Activated naive CD4-positive, alpha-beta T cell treated with anti-CD3 and anti-CD28 coated beads, Interleukin-2, amount 50 U/mL, for 72 hours (primary cell): Measurements from ENCODE around the gene FRMD4B. TPM values are rescaled to one million over a fixed set of nuclear protein-coding genes. Genes with fewer than 3 reads are reported as not detected.
"Not testable (repeated sequence)": the region's sequence is repeated elsewhere in the genome, so short reads cannot be mapped to it uniquely, and the experiment has no call there.

Source experiments
- ATAC-seq, 2 donors: fragments of 150-1000 bp; cut with Tn5 transposase; 2 replicates each; pipeline ENCODE4 v1.10.0; 2021; ENCODE audit warnings: mild to moderate bottlenecking in 2 of 2, moderate library complexity in 2 of 2
- DNase-seq, 2 donors: peaks; one replicate each; pipeline ENCODE4 v3.0.0; 2021 to 2022; ENCODE audit warnings: low spot score in 2 of 2
- H3K27ac Mint-ChIP-seq, 2 donors: one replicate each; pipeline ENCODE4 v1.8.0; 2022; ENCODE audit warnings: mild to moderate bottlenecking in 2 of 2, mixed read lengths in 2 of 2
- H3K36me3 Mint-ChIP-seq, 2 donors: one replicate each; pipeline ENCODE4 v1.8.0; 2022; ENCODE audit warnings: mixed read lengths in 2 of 2
- H3K9me3 Mint-ChIP-seq, 2 donors: one replicate each; pipeline ENCODE4 v1.8.0; 2022; ENCODE audit warnings: mixed read lengths in 2 of 2
- total RNA-seq, 2 donors: library from RNA; stranded (reverse); gene quantifications; one replicate each; pipeline ENCODE4 v1.2.3, GENCODE V29; 2022

FRMD4B gene
- total RNA-seq, 2 donors from 2014 or later, result 1.7 to 34.5 TPM

DNA sequence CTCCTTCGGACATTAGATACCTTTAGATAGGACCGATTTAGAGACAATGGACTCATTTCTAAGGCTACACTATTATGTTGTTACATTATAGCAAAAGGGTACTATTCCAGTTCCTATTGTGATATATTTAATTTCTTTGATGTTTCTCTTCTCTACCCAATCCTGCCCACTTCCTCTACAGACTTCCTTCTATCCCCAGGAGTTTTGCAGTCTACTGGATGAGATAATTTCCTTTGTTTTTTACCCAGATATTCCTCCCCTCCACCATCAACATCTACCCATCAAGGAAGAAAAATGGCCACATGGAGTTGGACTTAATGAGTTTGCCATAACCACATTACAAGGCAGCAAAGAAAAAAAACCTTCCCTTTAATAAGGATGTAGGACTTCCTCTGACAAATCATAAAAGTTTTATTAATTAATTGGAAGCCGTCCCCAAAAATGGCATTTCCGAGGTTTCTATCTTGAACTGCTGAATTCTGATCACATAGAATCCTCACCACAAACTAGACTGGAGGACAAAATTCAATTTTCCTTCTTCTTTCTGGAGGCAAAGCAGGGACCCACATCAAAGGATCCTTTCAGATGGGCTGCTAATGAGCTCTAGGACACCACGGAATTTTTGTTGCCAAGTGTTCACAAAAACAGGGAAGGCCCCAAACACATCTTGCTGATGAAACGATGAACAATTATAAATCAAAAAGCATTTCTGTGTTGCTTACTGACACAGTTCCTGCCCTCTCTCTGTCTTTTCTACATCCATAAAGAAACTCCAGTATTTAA lies 33.4 kb downstream of the FRMD4B start:
- ATAC-seq (no peak), DNase-seq (no peak)
- H3K9me3 Mint-ChIP-seq, result no peaks in the 10 kb centered on the region
- H3K36me3 Mint-ChIP-seq, result no peaks in the 10 kb centered on the region
- no peak overlapping the region for H3K27ac Mint-ChIP-seq

DNA sequence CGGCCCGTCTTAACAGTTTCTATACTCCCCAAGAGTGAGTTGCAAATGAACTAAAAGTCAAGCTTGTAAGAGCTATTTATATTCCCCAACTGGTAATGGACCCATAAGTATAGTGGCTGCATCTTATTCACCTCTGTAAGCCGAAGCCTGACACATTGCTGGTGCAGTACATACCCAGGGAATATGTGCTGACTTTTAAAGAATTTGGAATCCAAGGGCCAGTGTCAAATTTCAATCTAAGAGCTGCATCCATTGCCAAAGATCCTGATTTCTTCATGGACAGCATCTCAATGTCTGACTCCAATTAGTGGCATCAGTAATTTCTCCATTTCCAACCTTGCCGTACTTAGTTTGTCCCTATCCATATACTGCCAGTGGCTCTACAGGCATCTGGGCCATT lies 42.0 kb downstream of the FRMD4B start:
- DNase-seq (no peak), ATAC-seq (no peak)
- Mint-ChIP-seq H3K27ac (no peak overlapping the region), H3K36me3 (peaks cover 0 to 14% of the 10 kb centered on the region in 2 donors), H3K9me3 (peaks cover 4 to 5% of the 10 kb centered on the region in 2 donors)

DNA sequence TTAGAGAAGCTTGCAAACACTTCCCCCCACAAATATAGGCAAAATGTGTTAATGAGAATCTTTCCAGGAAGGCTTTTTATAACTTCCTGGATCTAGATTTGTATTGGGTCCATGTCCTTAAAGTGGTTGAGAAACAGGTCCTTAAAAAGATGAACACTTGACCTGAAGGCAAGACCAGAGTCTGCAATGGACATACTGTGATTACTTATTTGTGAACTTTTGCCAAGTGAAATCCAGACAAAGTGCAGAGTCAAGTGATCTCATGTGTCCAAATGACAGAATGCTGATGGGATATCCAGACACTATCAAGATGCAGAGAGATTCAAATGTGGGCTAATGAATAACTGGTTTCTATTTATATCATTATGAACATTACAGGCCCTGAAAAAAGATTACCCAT lies 43.8 kb downstream of the FRMD4B start:
- Mint-ChIP-seq H3K36me3 (peaks cover 0 to 14% of the 10 kb centered on the region in 2 donors), H3K9me3 (peaks cover 4 to 5% of the 10 kb centered on the region in 2 donors), H3K27ac (no peak overlapping the region)
- no peak for DNase-seq
- ATAC-seq, result no peak

DNA sequence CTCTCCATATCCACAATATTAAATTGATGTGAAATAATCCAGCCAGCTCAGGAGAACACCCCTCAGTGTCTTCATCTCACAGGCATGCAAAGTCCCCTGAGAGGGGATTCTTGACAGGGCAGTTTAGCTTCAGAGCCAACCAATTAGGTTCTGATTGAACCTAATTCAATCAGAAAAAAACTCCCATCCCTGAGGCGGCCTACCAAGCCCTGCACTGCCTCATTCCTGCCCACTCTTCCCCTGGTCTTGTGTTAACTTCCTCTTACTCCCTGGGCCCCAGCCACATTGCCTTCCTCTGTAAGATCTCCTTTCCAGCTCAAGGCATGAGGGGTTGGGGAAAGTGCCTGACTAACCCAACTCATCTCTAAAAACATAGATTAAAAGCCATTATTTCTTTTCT lies 46.1 kb downstream of the FRMD4B start:
- Mint-ChIP-seq H3K36me3 (peaks cover 0 to 3% of the 10 kb centered on the region in 2 donors), H3K27ac (no peak overlapping the region), H3K9me3 (no peaks in the 10 kb centered on the region)
- DNase-seq, result no peak
- ATAC-seq, result no peak

DNA sequence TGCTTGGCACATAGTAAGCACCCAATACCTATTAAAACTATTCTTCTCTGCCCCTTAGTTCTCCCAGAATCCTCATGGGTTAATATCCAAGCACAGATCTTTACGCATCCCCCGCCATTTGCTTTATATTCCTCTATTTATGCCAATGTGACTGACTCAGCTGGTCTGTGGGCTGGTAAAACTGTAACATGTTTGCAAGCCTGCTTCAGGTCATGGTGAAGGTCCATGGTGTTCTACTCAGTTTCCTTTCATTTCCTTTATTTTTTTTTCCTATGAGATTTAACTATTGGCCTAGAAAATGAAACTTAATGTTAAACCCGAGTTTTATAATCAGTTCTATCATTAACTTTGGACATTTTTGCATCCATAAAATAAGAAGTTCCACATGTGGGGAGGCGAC lies 47.0 kb downstream of the FRMD4B start:
- H3K36me3 Mint-ChIP-seq, result no peaks in the 10 kb centered on the region
- no peaks in the 10 kb centered on the region for H3K9me3 Mint-ChIP-seq
- no peak overlapping the region for H3K27ac Mint-ChIP-seq
- no peak for ATAC-seq
- DNase-seq, result no peak

DNA sequence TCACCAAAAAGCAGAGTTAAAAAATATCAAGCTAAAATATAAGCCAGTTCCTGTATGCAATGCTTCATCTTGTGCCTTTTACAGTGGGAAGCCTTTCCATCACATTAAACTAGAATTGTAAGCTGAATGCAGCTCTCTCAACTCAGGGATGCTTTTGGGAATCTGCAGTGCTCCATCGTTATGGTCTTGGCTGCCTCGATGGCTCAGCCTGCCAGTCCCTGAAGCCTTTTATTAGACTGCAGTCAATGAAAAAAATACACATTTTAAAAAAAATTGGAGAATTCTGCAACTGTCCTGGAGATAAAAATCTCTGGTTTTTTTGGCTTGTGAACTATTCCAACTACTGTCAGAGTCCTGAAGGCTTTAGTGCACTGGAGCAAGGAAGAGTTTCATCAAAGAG lies 53.0 kb downstream of the FRMD4B start:
- Mint-ChIP-seq H3K27ac (no peak overlapping the region), H3K36me3 (peaks cover 0 to 9% of the 10 kb centered on the region in 2 donors), H3K9me3 (peaks cover 0 to 9% of the 10 kb centered on the region in 2 donors)
- ATAC-seq (no peak), DNase-seq (no peak)

DNA sequence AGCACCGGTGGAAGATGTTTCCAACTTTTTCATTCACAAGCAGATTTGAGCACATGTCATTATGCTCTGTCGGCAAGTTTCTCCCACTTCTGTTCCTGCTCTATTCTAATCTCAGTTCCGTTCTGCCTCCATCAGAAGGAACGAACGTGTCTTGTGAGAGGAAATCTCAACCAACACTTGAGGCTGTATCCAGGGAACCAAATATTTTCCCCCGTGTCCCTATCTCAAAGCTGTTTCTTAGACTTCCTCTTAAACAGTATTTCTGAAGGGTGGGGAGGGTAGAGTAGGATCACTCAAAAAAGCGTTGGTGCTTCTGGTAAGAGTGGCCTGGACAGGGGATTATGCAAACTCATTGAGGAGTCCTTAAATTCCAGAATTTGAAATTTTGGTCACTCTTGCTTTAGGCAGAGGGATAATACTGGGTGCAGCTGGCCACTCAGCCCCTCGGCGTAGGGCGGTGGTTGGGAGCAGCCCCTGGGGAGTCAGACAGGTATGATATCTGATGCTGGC lies 54.9 kb downstream of the FRMD4B start:
- H3K36me3 Mint-ChIP-seq, result peaks cover 0 to 9% of the 10 kb centered on the region in 2 donors
- H3K27ac Mint-ChIP-seq, result no peak overlapping the region
- no peak for ATAC-seq
- peaks cover 0 to 9% of the 10 kb centered on the region in 2 donors for H3K9me3 Mint-ChIP-seq
- DNase-seq, result no peak

DNA sequence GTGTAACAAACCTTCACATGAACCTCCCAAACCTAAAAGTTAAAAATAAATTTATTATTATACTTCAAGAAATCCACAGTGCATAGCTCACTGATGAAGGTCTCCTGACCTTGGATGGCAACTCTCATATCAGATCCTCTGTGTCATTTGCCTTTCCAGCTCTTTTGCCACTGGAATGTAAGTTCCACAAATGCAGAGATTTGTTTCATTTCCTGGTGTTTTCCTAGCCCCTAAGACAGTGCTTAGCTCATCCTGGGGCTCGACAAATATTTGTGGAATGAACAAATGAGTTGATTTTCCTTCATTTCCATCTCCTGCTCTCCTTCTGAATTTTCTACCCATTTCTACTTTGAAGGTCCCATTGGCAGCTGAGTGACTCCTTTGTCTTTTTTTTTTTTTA lies 56.0 kb downstream of the FRMD4B start:
- Mint-ChIP-seq H3K27ac (no peak overlapping the region), H3K9me3 (peaks cover 0 to 9% of the 10 kb centered on the region in 2 donors), H3K36me3 (peaks cover 0 to 9% of the 10 kb centered on the region in 2 donors)
- no peak for DNase-seq
- ATAC-seq, result no peak

DNA sequence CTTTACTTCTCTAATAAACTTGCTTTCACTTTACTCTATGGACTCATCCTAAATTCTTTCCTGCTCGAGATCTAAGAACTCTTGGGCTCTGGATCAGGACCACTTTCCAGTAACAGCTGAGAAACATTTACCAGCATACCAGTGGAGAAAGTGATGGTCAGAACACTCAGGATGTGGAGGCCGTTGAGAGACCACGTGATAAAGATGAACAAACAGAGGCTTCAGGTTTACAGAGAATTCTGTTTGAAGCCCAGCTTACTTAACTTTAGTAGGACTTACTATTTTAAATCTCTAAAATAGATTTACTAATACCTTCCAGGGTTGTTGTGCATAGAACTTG lies 57.0 kb downstream of the FRMD4B start:
- Mint-ChIP-seq H3K9me3 (peaks cover 0 to 9% of the 10 kb centered on the region in 2 donors), H3K27ac (peak overlapping the region; percentile 83 to 89), H3K36me3 (peaks cover 0 to 9% of the 10 kb centered on the region in 2 donors)
- DNase-seq (no peak), ATAC-seq (no peak)

DNA sequence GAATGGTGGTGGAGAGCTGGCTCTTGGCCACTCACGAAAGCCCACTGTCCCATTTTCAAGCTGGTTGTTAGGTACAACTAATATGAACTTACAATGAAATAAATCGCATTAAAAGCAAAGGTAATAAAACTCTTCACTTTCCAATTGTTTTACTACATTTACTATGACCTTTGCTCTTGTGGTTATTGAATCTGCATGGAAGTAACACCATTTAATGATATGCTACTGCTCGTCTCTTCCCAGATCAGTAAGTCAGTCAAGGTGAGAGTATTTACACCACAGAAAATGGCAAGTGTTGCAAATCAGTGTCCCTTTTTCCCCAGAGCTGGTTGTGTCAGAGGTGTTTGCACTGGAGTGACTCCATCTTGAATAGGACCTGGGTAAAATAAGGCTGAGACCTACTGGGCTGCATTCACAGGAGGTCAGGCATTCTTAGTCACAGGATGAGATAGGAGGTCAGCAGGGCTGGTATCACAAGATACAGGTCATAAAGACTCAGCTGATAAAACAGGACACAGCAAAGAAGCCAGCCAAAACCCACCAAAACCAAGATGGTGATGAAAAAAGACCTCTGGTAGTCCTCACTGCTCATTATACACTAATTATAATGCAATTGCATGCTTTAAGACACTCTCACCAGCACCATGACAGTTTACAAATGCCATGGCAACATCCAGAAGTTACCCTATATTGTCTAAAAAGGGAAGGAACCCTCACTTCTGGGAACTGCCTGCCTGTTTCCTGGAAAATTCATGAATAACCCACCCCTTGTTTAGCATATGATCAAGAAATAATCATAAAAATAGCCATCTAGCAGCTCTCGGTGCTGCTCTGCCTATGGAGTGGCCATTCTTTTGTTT lies 57.6 kb downstream of the FRMD4B start:
- Mint-ChIP-seq H3K27ac (peak overlapping the region; percentile 83 to 89), H3K9me3 (peaks cover 0 to 9% of the 10 kb centered on the region in 2 donors), H3K36me3 (peaks cover 0 to 9% of the 10 kb centered on the region in 2 donors)
- ATAC-seq (peak in 1 of 2 donors; percentile 57), DNase-seq (no peak)

DNA sequence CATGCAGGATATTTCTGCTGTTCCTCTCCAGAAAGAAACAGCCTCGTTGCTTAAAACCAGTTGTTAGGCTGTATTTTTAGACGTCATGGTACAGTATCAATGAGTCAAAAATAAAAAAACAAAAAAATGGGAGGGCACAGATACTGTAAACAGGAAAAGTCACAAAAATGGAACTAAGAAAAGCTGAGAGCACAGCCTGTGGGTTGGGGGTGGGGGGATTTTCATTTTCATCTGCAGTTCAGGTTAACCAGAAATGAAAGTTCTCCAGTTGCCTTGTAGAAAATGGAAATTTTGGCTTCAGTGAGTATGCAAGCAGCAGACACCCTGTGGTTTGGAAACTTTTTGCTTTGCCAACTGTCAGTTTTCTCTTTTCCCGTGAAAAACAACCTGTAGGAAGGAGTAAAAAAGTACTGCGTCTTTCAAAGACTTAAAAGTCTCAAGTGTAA lies 59.0 kb downstream of the FRMD4B start:
- Mint-ChIP-seq H3K27ac (peak overlapping the region; percentile 75 to 83), H3K9me3 (peaks cover 0 to 9% of the 10 kb centered on the region in 2 donors), H3K36me3 (peaks cover 0 to 9% of the 10 kb centered on the region in 2 donors)
- ATAC-seq (peak; percentile 82 to 96), DNase-seq (peak in 1 of 2 donors; percentile 46)

DNA sequence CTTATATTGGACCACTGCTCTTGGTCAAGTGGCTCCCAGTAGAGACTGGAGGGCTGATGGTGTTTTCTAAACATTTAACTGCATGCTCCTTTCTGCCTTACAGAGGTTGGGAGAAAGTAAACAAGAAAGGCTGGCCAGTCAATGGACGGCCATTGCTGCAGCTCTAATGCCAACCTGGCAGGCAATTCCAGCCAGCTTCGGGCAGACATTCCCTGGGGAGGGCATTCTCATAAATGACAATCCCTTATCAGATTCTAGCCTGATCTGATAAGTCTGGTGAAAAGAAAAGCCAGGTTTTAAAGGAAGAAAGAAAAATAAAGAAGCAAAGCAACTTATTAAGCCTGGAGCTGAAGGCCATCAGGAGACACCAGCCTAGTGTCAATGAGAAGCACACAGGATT lies 60.7 kb downstream of the FRMD4B start:
- ATAC-seq, result no peak
- DNase-seq, result no peak
- Mint-ChIP-seq H3K36me3 (peaks cover 0 to 9% of the 10 kb centered on the region in 2 donors), H3K9me3 (peaks cover 0 to 9% of the 10 kb centered on the region in 2 donors), H3K27ac (no peak overlapping the region)

DNA sequence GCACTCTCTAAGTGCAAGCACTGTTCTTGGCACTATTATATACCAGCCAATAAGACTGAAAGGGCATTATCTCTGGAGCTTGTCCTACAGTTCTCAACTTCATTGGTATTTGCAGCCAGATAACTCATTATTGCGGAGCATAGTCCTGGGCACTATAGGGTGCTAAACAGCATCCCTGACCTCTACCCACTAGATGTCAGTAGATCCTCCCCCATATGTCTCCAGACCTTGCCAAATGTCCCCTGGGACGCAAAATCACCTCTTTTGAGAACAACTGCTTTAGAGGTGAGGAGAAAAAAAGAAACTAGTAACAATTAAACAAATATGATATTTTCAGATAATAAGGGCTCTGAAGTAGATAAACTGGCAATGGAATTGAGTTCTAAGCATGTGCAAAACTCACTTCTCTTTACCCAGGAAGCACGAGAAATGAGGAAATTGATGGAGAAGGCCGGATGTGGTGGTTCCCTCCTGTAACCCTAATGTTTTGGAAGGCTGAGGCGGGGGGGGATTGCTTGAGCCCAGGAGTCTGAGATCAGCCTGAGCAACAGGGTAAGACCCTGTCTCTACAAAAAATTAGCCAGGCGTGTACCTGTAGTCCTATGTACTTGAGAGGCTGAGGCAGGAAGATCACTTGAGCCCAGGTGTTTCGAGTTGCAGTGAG lies 61.4 kb downstream of the FRMD4B start:
- peaks cover 0 to 9% of the 10 kb centered on the region in 2 donors for H3K36me3 Mint-ChIP-seq

DNA sequence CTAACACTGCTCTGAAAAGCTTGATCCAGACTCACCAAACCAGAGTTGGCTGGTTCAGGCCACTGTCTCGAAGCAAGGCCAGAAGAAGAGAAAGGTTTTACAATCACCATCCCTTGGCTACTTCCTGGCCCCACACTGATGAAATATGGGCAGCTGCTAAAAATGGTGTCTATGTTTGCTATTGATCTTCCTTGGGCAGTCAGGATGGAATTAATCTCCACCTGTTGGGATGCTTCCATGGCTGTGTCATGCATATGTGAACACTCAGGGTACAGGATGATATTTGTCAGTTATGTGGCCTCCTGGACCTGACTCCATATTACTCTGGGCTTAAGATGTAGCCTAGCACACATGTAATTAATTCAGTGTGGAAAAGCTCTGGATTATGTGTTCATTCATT lies 61.9 kb downstream of the FRMD4B start:
- DNase-seq (no peak), ATAC-seq (no peak)
- Mint-ChIP-seq H3K36me3 (peaks cover 0 to 9% of the 10 kb centered on the region in 2 donors), H3K9me3 (peaks cover 0 to 9% of the 10 kb centered on the region in 2 donors), H3K27ac (no peak overlapping the region)

More for the DNA sequence above, 61.4 kb downstream of the FRMD4B start:
- Mint-ChIP-seq H3K9me3 (peaks cover 0 to 9% of the 10 kb centered on the region in 2 donors), H3K27ac (no peak overlapping the region)
- no peak for DNase-seq
- ATAC-seq, result no peak

DNA sequence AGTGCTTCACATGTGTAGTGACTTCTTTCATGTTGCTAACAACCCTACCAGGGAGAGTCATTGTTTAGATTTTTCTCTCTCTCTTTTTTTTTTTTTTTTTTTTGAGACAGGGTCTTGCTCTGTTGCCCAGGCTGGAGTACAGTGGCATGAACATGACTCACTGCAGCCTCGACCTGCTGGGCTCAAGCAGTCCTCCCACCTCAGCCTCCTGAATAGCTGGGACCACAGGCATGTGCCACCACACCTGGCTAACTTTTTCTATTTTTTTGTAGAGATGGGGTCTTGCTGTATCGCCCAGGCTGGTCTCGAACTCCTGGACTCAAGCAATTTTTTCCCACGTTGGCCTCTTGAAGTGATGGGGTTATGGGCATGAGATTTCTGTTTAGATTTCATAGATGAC lies 63.4 kb downstream of the FRMD4B start:
- H3K9me3 Mint-ChIP-seq, H3K36me3 Mint-ChIP-seq, ATAC-seq: not testable (repeated sequence)

DNA sequence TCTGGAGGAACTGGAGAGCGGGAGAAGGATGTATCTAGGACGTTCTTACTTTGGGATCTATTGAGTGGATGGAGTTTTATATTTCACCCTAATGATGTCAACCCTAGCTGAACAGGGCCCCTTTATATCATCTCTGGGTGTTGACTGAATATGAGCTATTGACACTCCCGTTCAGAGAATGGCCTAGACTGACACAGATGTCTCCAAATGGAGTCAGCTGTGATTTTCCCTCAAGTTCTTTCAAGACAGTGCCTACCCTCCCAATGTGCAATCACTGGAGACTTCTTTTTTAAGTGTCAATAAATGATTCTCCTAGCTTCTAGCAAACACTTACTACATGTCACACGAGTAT lies 63.8 kb downstream of the FRMD4B start:
- Mint-ChIP-seq H3K27ac (peak overlapping the region in 1 of 2 donors; percentile 39), H3K36me3 (no peaks in the 10 kb centered on the region), H3K9me3 (no peaks in the 10 kb centered on the region)
- ATAC-seq, result no peak
- no peak for DNase-seq

More for the DNA sequence above, 63.4 kb downstream of the FRMD4B start:
- H3K27ac Mint-ChIP-seq, DNase-seq: not testable (repeated sequence)
